Measurements from ENCODE around the gene PPP1R2C. TPM values are rescaled to one million over a fixed set of nuclear protein-coding genes. Genes with fewer than 3 reads are reported as not detected.

Gene PPP1R2C
- total and polyA plus RNA-seq, 2 of the 8 experiments (the other 6 are each of a cell fraction or from before 2014, with no cell fraction given): not detected

DNA sequence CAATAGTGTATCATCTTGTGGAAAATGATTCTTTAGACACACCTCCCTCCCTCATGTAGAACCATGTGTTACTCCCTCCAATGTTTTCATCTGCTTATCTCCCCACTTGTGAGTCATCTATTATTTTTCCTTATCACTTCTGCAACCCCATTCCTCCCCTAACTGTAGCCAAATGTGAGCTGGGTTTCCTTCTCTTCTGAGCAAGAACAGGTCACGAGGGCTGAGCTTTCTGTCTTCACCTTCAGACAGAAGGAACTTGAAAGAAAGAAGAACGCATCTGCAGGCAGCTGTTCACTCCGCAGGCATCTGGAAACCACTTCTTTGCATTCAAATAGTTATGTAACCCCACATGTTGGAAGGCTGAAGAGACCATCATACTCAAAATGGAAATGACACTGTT lies 1.8 kb downstream of the PPP1R2C start:
- no peaks in the 10 kb centered on the region for H3K27me3 ChIP-seq (replicated peaks in 1 of 4; ENCODE audit: control insufficient read depth in 3 of 4, extremely low read depth in 1 of 4, insufficient read depth in 3 of 4, low read length in 3 of 4)
- H3K9me3 ChIP-seq (ENCODE audit: insufficient read depth in 2 of 2, low read depth in 1 of 2, low read length in 1 of 2): peaks cover 0 to 5% of the 10 kb centered on the region in 2 experiments; a peak in 2 of 4 replicates
- no peak overlapping the region for H3K4me3 ChIP-seq (ENCODE audit: extremely low read depth in 1 of 4, insufficient read depth in 2 of 4, low read depth in 3 of 4, low read length in 4 of 4)
- H2AFZ ChIP-seq (ENCODE audit: low read length): no peak overlapping the region
- H4K91ac ChIP-seq (replicated peaks; ENCODE audit: insufficient read length, low read length): no peak overlapping the region
- H3K9ac ChIP-seq (replicated peaks in 1 of 4; ENCODE audit: extremely low read depth in 1 of 4, low read depth in 3 of 4, low read length in 3 of 4): no peak overlapping the region
- H3K4ac ChIP-seq (replicated peaks; ENCODE audit: insufficient read length, low read depth, low read length): no peak overlapping the region
- H3K79me1 ChIP-seq (ENCODE audit: low read depth, low read length): no peaks in the 10 kb centered on the region
- H2BK120ac ChIP-seq (replicated peaks; ENCODE audit: low read depth, low read length): no peak overlapping the region
- no peaks in the 10 kb centered on the region for H4K20me1 ChIP-seq (replicated peaks in 1 of 2; ENCODE audit: control insufficient read depth in 1 of 2, insufficient read depth in 2 of 2, low read length in 2 of 2)
- H3K56ac ChIP-seq (replicated peaks; ENCODE audit: insufficient read length, low read depth, low read length): no peak overlapping the region
- no peaks in the 10 kb centered on the region for H3K23me2 ChIP-seq (ENCODE audit: low read depth, low read length)
- no peak overlapping the region for H3K14ac ChIP-seq (ENCODE audit: insufficient read length)
- no peak overlapping the region for H3K23ac ChIP-seq (ENCODE audit: insufficient read length)
- POLR2A ChIA-PET (ENCODE audit: partially characterized antibody): no interaction called here
- no peak overlapping the region for H3K18ac ChIP-seq (ENCODE audit: extremely low read depth, low read length)
- H3K79me2 ChIP-seq (ENCODE audit: control insufficient read depth in 1 of 2, insufficient read depth in 2 of 2, low read length in 2 of 2): no peaks in the 10 kb centered on the region
- CTCF ChIA-PET (ENCODE audit: partially characterized antibody): no interaction called here
- no peak for FAIRE-seq
- H2BK20ac ChIP-seq (ENCODE audit: low read length): no peak overlapping the region
- no peaks in the 10 kb centered on the region; a peak in 1 of 8 replicates for H3K36me3 ChIP-seq (ENCODE audit: control insufficient read depth in 2 of 4, insufficient read depth in 4 of 4, low read length in 3 of 4)
- no peak overlapping the region for H3K4me2 ChIP-seq (ENCODE audit: insufficient read depth in 1 of 2, low read depth in 2 of 2, low read length in 2 of 2)
- H4K8ac ChIP-seq (ENCODE audit: extremely low read depth, insufficient read depth, low read length): no peak overlapping the region
- no peak overlapping the region for H3K27ac ChIP-seq (ENCODE audit: low read depth, low read length)
- no peak for DNase-seq (ENCODE audit: low read depth in 1 of 2, low spot score in 2 of 2)
- no peak overlapping the region for H2BK5ac ChIP-seq (ENCODE audit: low read depth, low read length)
- no peak overlapping the region for H2BK12ac ChIP-seq (ENCODE audit: low read depth, low read length)
- H2BK15ac ChIP-seq (ENCODE audit: low read length): no peak overlapping the region
- H3K4me1 ChIP-seq (replicated peaks in 1 of 4; ENCODE audit: control insufficient read depth in 3 of 4, insufficient read depth in 4 of 4, low read length in 3 of 4): no peaks in the 10 kb centered on the region
- TF ChIP-seq CBX8 (IDR thresholded peaks at IDR 0.05; ENCODE audit: borderline replicate concordance, low read depth, low read length) (no peak), SIN3A (conservative IDR thresholded peaks at IDR 0.05 in 1 of 2, IDR thresholded peaks at IDR 0.05 in 1 of 2; ENCODE audit: low read depth in 1 of 2, low read length in 2 of 2) (no peak), PHF8 (conservative IDR thresholded peaks at IDR 0.05; ENCODE audit: low read depth, low read length) (no peak)
- TF ChIP-seq, protein P1, sequence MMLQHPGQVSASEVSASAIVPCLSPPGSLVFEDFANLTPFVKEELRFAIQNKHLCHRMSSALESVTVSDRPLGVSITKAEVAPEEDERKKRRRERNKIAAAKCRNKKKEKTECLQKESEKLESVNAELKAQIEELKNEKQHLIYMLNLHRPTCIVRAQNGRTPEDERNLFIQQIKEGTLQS (IDR thresholded peaks at IDR 0.05; ENCODE audit: insufficient read depth, low read depth, low read length): no peak
- WGBS, 2 experiments (ENCODE audit: extremely low coverage in 1 of 2, insufficient coverage in 1 of 2, insufficient read length in 1 of 2, insufficient replicate concordance in 2 of 2, low coverage in 1 of 2, low lambda C conversion rate in 2 of 2, missing lambda C conversion rate in 1 of 2): 85% methylated on average over 3 of the region's 3 CpGs; no CpG with 5 or more reads in 1 of the 2 experiments
- H4K5ac ChIP-seq (ENCODE audit: insufficient read length, low read depth, low read length): no peak overlapping the region
- no peak overlapping the region for H2AK5ac ChIP-seq (ENCODE audit: low read depth, low read length)
